Muscle of back (tissue), 13 donors: ENCODE results near the gene CNKSR3. TPM values are rescaled to one million over a fixed set of nuclear protein-coding genes. Genes with fewer than 3 reads are reported as not detected.
"Not testable (repeated sequence)": the region's sequence is repeated elsewhere in the genome, so short reads cannot be mapped to it uniquely, and the experiment has no call there.

Experiments used
- DNase-seq, 3 donors: peaks; one replicate each; pipeline versions ENCODE4 v3.0.0 to v3.0.0-alpha.2; 2013
- long read RNA-seq, 9 donors: transcript quantifications; one replicate each; lab custom pipeline, GENCODE V29; 2026
- polyA plus RNA-seq, 10 donors: library from polyadenylated mRNA; unstranded; fragments of 120-200 nt; gene quantifications; one replicate each; pipeline ENCODE4 v1.2.1, GENCODE V29; 2013; ENCODE audit not compliant: insufficient read length in 10 of 10

CNKSR3 gene
- 10 to 100 TPM; 13.4 to 20.2 (median 17.3) TPM for polyA plus RNA-seq
- long read RNA-seq, donor 1, result 0 reads
- long read RNA-seq, donor 2, full-length matches to known transcripts, result 3 of 3 reads
- long read RNA-seq, donor 2, partial matches to known transcripts, result 0 of 3 reads
- long read RNA-seq, donor 2, other reads (novel, unspliced or antisense), result 0 of 3 reads
- long read RNA-seq, donor 3, result 0 reads
- long read RNA-seq, donor 4, full-length matches to known transcripts, result 2 of 2 reads
- long read RNA-seq, donor 4, partial matches to known transcripts, result 0 of 2 reads
- long read RNA-seq, donor 4, other reads (novel, unspliced or antisense), result 0 of 2 reads
- long read RNA-seq, donor 5, result 0 reads
- long read RNA-seq, donor 6, full-length matches to known transcripts, result 2 of 2 reads
- long read RNA-seq, donor 6, partial matches to known transcripts, result 0 of 2 reads
- long read RNA-seq, donor 6, other reads (novel, unspliced or antisense), result 0 of 2 reads
- long read RNA-seq, donor 7, full-length matches to known transcripts, result 2 of 2 reads
- long read RNA-seq, donor 7, partial matches to known transcripts, result 0 of 2 reads
- long read RNA-seq, donor 7, other reads (novel, unspliced or antisense), result 0 of 2 reads
- long read RNA-seq, donor 8, full-length matches to known transcripts, result 4 of 4 reads
- long read RNA-seq, donor 8, partial matches to known transcripts, result 0 of 4 reads
- long read RNA-seq, donor 8, other reads (novel, unspliced or antisense), result 0 of 4 reads
- long read RNA-seq, donor 9, full-length matches to known transcripts, result 1 of 1 reads
- long read RNA-seq, donor 9, partial matches to known transcripts, result 0 of 1 reads
- long read RNA-seq, donor 9, other reads (novel, unspliced or antisense), result 0 of 1 reads

DNA sequence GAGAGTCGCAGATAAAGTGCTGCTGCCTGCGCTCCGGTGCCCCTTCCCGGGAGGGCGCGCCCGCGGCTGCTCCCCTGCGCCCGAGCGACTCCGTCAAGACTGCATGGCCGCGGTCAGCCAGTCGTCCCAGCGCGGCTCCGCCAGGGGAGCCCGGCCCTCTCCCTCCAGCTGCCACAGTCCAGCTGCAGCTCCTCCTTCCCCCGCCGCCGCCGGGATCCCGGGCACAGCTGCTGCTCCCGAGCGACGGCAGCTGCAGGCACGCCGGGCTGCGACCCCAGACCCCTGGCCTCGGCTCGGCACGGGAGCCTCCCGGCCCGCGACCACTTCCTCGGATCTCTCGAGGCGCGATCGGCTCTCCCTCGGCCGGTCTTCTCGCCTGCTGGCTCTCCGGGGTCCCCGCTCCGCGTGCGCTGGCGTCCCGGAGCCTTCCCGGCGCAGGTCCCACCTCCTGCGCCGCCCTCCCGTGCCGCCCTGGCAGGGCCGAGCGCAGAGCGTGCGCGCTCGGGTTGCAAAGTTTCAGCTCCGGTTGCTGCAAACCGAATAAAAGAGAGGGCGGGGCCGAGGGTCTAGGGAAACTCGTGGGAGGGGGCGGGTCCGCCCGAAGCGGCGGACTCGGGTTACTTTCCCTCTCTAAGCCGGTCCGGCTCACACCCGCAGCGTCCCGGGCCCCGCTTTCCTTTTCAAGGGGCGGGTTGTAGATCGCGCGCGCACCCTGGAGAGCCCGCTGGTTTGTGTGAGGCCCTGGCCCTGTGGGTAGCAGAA, at the start of gene CNKSR3:
TSS of gene CNKSR3 (minus strand) at position 542 of the 762 bp plus-strand sequence. CDS start 571 bp downstream, outside the sequence.
- peak; percentile 95 to 99 (median 97) for DNase-seq

GRCh38 chr6:154558984-154559383, 48.5 kb upstream of the CNKSR3 start:
- no peak for DNase-seq

- no peak for DNase-seq
These were observed 48.0 kb upstream of the CNKSR3 start for GRCh38 chr6:154558513-154558912.

DNA sequence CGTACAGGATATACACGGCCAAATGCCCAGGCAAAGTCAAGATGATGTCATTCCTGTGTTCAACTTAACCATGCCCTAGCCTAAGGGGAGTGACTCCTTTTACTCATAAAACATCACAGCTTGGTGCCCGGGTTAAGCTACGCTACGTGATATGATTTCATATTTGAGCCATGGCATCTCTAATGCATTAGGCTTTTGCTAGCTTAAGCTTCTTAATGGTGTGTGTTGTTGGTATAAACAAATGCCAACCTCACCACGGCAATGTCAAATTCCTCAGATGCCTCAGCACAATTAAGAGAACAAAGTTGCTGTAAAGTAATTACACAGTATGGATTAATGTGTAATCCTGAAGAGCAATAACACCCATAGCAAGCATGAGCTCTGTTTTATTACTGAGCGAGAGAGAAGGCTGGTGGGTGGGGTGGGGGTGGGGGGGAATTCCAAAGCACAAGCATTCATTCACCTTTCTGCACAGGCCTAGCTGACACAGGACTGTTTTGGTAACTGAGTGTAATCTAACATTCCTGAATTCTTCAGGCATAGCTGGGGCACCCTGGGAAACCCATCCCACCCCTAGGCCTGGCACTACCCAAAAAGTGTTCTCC, 44.7 kb upstream of the CNKSR3 start:
- DNase-seq, result no peak

DNA sequence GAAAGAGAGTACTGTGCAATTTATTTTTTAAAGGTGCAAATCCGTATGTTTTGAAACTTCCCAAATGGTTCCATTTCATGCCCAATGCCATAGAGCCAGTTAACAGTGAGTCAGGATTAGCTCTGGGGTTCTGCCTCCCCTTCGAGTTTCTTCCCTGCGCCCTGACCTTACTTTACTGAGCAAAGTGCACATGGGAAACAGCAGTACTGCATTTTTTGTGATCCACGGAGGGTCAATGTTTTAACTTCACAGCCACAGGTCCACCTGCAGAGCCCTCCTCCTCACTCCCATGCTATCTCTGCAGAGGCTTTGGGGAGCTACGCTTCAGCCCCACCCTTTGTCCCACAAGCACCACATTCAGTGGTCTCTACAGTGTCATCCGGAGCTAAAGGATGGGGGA, 44.0 kb upstream of the CNKSR3 start:
- DNase-seq, result no peak

- no peak for DNase-seq
These were observed 40.3 kb upstream of the CNKSR3 start for GRCh38 chr6:154550779-154551178.

DNA sequence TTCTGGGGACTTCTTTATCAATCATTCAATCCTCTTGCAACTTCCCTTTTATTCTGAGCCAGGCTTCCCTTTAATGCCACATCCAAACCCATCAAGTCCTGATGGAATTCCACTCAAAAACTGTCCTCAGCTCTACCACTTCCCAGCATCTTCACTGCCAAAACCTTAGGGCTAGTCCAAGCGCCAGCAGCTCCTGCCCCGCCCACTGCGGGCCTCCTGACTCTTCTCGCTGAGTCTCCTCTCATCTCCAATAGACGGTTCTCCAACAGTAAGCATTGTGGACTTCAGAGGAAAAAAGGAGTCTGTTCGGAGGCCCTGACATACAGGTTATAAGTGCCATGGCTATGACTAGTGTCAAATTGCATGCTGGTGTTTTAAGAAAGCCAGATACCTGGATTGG, 38.7 kb upstream of the CNKSR3 start:
- DNase-seq, result no peak

GRCh38 chr6:154548130-154548830, 37.8 kb upstream of the CNKSR3 start:
- DNase-seq, result peak in 1 of 3 donors; percentile 48

- DNase-seq, result peak in 1 of 3 donors; percentile 59
These were observed 33.1 kb upstream of the CNKSR3 start for GRCh38 chr6:154543628-154544027.

DNA sequence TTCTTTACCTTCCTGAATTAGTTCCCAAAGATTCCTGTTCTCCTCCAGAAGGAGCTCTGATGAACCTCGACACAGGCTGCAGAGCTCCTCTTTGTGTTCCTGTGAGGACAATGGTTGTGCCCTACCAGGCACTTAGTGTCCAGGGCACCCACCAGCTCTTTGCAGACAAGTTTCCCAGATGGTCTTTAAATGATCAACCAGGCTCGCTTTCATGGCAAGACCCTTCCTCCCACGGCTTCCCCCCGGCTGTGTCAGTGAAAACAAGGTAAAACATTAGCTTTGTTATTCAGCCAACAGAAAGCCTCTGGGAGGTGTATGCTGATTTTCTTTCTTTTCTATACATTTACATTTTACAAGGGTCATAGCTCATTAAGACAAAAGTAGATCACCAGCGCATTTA, 32.3 kb upstream of the CNKSR3 start:
- DNase-seq, result no peak

- not testable (repeated sequence) for DNase-seq
These were observed 31.4 kb upstream of the CNKSR3 start for GRCh38 chr6:154541837-154542236.

DNA sequence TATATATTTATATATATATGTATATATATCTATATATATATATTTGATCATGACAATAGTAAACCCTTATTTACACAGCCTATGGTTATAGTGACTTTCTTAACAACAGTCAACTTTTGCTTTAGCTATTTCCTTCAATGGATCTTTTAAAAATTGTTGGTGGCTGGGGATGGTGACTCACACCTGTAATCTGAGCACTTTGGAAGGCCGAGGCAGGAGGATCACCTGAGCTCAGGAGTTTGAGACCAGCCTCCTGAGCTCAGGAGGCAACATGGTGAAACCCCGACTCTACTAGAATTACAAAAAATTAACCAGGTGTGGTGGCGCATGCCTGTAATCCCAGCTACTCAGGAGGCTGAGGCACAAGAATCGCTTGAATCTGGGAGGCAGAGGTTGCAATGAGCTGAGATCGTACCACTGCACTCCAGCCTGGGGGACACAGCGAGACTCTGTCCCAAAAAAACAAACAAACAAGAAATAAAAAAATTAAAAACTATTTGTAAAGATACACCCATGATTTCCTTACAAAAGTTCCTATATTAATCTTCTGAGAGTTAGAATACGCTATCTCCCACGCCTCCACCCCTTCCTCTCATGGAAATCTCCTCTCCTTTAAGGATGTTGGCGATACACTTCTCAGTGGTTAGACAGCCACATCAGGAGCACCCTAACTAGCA, 29.2 kb upstream of the CNKSR3 start:
- no peak for DNase-seq

DNA sequence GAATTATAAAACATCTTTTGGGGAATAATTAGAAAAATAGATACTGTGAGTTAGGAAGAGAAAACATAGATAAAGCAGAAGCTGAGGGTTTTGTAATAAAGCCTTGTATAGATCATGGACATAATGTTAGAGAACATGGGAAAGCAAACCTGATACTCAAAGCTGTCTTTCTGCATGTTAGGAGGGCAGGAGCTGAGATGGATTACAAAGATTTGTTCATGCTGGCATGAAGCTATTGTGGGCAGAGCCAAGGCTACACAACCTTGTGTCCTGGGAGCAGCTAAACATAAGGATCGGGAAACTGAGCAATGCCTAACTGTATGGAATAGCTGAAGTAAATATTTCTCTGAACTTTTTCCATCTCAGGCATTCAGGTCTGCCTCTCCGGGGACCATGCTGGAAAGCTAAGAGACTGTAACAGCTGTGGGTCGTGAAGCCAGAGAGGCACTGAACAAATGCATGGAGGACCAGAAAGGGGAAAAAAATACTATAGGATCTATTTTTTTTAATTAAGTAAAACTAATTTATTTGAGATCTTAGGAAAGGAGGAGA, 28.2 kb upstream of the CNKSR3 start:
- peak in 2 of 3 donors; percentile 61 to 84 for DNase-seq

GRCh38 chr6:154537511-154538325, 27.2 kb upstream of the CNKSR3 start:
- DNase-seq, result peak in 1 of 3 donors; percentile 75

DNA sequence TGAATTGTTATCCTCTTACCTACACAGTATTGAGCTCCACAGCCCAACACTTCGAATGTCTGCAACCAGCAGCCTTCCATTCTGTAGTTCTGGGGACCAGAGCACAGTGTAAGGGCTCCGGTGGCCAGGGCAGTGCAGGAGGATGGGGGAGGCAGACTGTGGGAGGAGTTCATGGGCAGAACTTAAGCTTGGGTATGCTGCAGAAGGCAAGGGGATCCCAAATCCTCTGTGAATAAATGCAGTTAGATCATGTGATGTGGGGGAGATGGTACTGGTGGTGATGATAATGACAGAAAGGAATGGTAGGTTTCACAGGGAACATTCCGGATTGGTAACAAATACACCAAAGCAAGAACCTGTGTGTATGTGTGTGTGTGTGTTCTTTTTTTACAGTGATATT, 26.5 kb upstream of the CNKSR3 start:
- no peak for DNase-seq

- DNase-seq, result no peak
These were observed 25.8 kb upstream of the CNKSR3 start for GRCh38 chr6:154536255-154536654.

GRCh38 chr6:154535851-154536250, 25.4 kb upstream of the CNKSR3 start:
- peak in 2 of 3 donors; percentile 62 to 81 for DNase-seq

DNA sequence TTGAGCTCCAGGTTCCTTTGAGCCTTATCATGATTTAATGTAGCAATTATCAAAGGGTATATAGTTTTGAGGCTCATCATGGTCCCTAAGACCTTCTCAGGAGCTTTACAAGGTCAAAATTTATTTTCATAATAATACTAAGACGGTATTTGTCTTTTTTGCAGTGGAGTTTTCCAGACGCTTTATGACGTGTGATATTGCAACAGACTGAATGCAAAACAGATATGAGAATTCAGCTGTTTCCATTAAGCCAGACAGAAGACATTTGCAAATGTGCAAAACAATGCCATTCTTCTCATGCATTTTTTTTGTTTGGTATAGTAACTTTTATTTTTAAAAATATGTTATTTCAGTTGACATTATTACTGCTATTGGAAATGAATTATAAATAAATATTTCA, 24.7 kb upstream of the CNKSR3 start:
- DNase-seq, result peak in 1 of 3 donors; percentile 50

GRCh38 chr6:154534531-154534930, 24.0 kb upstream of the CNKSR3 start:
- DNase-seq, result no peak
